ENCODE results near the gene STX17.

- no peak for TF ChIP-seq EZH2 (IDR thresholded peaks at IDR 0.05; ENCODE audit: insufficient read depth, poor library complexity, severe bottlenecking)
- TF ChIP-seq EZH2phosphoT487 (IDR thresholded peaks at IDR 0.05; ENCODE audit: insufficient read depth, low read depth), result no peak
Measured at GRCh38 chr9:99868845-99869244, 37.6 kb upstream of the STX17 start.
